DMS53 treated with DMSO at 0.1 percent for 48 hours (cell line): ENCODE measurements around the gene SUGP2.

Source experiments
- DNase-seq: peaks from one replicate; lab custom pipeline; 2025; ENCODE audit not compliant: unreplicated experiment; lab: John Stamatoyannopoulos, UW

Gene SUGP2

GRCh38 chr19:19059837-19060611, 26.7 kb upstream of the SUGP2 start:
- DNase-seq = peak; percentile 63

GRCh38 chr19:19059018-19059836, 25.9 kb upstream of the SUGP2 start:
- DNase-seq = no peak

DNA sequence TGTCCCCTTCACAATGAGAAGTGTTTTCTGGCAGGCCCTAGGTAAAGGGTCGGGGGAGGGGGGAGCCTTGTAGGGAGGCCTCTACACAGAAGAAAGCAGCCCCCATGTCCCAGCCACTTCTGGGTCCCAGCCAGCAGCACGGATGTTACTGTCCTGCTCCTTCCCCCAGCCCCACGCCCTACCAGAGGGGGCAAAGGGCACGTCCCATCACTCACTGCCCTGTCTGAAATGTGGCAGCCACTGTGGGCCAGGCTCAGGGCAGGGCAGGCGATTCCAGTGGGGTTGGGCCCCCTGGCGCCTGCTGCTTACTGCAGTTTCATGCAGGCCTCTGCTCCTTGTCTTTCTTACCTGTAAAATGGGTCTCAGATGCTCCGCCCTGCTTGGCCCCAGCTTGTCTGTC, 24.4 kb upstream of the SUGP2 start:
- DNase-seq = no peak

- no peak for DNase-seq
These were observed 24.0 kb upstream of the SUGP2 start for GRCh38 chr19:19057317-19057716.

- DNase-seq = no peak
These were observed 23.4 kb upstream of the SUGP2 start for GRCh38 chr19:19056636-19057275.

GRCh38 chr19:19055701-19056100, 22.4 kb upstream of the SUGP2 start:
- DNase-seq = no peak

DNA sequence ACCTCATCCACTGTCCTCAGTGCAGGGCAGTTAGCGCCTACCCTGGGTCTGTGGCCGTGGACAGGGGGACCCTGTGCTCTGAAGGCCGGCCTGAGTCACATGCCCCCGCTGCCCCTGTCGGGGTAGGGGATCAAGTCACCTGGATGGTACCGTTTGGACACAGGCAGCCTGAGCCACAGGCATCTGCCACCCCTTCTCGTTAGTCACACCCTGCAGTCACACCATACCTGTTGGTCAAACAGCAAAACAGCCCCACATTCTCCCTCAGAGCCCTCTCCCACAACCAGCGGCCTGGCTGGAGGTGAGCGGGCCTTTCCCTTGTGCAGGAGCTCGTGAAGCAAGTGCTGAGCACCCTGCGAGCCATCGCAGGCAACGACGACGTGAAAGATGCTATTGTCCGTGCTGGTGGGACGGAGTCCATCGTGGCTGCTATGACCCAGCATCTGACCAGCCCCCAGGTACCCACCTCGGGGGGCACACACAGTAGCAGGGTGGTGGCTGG, 21.7 kb upstream of the SUGP2 start:
- no peak for DNase-seq

GRCh38 chr19:19054315-19054938, 21.1 kb upstream of the SUGP2 start:
- DNase-seq = no peak

DNA sequence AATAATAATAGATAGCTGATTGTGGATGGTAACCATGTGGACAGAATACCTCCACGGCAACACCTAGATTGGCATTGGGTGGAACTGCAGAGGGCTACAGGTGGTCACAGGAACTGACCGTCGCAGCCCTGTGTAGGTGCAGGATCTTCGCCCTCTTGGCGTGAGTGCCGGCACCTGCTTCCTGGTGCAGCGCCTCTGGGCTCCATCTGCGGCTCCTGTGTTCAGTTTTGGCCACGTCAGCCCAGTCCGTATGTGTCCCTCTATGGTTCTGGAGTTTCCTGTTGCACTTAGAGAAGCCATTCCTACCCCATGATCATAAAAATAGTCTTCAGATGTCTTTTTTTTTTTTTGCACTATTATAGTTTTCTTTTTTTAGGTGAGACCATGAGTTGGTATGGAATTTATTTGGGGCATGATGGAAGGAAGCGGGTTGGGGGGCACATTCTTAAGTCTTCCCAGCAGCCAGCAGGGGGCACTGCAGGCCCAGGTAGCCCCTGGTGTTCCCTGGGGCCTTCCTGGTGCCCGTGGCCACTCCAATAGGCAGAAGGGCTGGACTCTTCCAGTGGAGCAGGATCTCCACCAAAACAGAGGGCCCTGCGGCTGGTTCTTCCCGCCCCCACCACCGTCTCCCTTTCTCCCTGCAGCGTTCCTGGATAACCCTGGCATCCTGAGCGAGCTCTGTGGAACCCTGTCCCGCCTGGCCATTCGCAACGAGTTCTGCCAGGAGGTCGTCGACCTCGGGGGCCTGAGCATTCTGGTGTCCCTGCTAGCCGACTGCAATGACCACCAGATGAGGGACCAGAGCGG, 20.4 kb upstream of the SUGP2 start:
- DNase-seq = no peak

DNA sequence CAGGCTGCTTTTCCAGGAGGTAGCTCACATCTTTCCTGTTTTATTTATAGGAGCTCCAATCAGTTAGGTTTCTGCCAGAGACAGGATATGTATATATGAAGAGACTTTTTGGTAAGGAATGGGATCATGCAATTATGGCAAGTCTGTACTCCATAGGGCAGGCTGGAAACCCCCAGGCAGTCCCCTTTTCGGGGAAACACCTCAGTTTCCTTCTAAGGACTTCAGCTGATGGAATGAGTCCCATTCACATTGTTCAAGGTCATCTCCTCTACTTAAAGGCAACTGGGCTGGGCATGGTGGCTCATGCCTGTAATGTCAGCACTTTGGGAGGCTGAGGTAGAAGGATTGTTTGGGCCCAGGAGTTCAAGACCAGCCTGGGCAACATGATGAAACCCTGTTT, 19.6 kb upstream of the SUGP2 start:
- DNase-seq = no peak

- DNase-seq = no peak
These were observed 18.3 kb upstream of the SUGP2 start for GRCh38 chr19:19051478-19052213.

GRCh38 chr19:19050731-19051130, 17.4 kb upstream of the SUGP2 start:
- DNase-seq = no peak

- DNase-seq = no peak
These were observed 16.8 kb upstream of the SUGP2 start for GRCh38 chr19:19050104-19050503.

DNA sequence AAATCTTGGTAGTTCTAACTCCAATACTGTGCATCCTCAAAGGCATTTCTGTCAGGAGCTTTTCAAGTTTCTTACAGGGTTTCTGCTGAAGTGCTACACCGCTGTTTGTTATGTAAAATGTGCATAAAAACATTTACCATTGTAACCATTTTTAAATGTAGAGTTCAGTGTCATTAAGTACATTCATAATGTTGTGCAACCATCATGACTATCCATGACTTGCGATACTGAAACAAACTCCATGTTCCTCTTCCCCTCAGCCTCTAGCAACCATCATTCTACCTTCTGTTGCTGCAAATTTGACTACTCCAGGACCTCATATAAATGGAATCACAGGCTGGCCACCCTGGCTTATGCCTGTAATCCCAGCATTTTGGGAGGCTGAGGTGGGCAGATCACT, 16.1 kb upstream of the SUGP2 start:
- no peak for DNase-seq

DNA sequence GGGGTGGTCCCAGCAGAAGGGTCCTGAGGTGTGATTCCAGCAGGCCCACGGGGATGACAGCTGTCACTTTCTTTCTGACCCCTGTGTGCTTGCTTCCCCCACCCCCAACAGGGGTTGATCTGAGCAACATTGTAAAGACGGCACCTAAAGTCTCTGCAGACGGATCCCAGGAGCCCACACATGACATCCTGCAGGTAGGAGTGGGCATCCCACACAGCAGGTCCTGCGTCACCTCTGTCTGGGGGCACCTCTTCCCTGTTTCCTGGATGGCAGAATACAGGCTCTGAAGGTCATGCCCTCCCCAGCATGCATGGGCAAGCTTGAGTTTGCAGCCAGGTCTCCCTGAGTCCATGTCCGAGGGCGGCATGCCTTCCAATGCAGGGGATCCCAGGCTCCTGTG, 10.6 kb upstream of the SUGP2 start:
- DNase-seq = no peak

DNA sequence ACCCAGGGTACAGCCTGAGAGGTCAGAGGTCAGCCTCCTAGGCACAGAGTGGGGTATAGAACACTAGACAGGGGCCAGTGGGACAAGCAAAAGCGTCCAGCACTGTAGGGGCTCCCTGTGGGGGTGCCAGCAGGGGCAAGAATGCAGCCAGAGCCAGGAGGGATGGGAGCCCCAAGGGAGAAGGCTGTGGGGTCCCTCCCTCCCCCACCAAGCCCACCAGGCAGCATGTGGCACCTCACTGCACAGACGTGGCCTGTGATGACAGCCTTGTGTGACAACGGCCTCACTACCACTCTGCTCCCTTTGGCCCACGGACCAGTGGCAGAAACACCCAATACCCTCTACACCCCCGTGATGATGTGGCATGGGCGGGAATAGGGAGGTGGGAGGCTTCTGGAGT, 10.2 kb upstream of the SUGP2 start:
- DNase-seq = no peak

GRCh38 chr19:19042732-19043280, 9.5 kb upstream of the SUGP2 start:
- DNase-seq = no peak

DNA sequence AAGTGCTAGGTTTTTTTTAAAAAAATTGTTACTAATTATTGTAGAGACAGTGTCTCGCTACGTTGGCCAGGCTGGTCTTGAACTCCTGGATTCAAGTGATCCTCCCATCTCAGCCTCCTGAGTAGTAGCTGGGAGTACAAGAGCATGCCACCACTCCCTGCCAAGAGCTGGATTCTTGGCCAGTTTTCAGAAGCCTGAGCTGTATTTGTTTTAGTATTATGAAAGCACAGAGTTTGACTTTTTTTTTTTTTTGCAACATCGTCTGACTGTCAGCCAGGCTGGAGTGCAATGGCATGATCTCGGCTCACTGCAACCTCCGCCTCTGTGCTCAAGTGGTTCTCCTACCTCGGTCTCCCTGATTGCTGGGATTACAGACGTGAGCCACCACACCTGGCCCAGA, 7.1 kb upstream of the SUGP2 start:
- DNase-seq = no peak

DNA sequence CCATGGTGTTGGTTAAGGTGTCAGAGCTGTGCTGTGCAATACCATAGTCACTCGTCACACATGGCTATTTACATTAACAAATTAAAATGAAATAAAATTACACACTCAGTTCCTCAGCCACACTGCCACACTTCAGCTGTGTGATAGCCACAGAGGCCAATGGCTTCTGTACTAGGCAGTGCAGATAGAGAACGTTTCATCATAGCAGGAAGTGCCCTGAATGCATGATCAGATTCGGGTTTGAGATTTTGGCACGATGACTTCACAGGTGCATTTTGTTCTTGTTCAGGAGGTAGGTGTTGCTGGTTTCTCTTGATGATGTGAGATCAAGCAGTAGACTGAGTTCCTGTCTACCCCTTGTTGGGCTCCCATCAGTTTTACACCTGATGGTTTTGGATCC, 6.6 kb upstream of the SUGP2 start:
- DNase-seq = no peak
